ENCODE results near the gene ABCA13.

GRCh38 chr7:48300301-48300700, 129.0 kb downstream of the ABCA13 start:
- TF ChIP-seq CTCF (IDR thresholded peaks at IDR 0.05; ENCODE audit: insufficient read depth, low read length) = no peak
- no peak for TF ChIP-seq POLR2AphosphoS5 (IDR thresholded peaks at IDR 0.05; ENCODE audit: low read depth)
- TF ChIP-seq REST (IDR thresholded peaks at IDR 0.05; ENCODE audit: insufficient replicate concordance, low read depth) = no peak
